GM18505 (cell line): ENCODE measurements around the gene SLC39A2.

Experiments used
- ATAC-seq: cut with Tn5 transposase; IDR thresholded peaks from one replicate; pipeline ENCODE4 v1.9.1; 2021; ENCODE audit not compliant: unreplicated experiment
- POLR2A ChIP-seq: IDR thresholded peaks from 4 replicates; pipeline ENCODE4 v1.6.1; 2011; ENCODE audit warnings: borderline replicate concordance; ENCODE audit not compliant: insufficient read depth, insufficient read length; ENCODE audit errors: extremely low read depth

Gene SLC39A2

GRCh38 chr14:21014761-21015190 is 15.7 kb downstream of the SLC39A2 start:
- ATAC-seq = no peak
- no peak for TF ChIP-seq POLR2A

GRCh38 chr14:21015312-21015711 is 16.2 kb downstream of the SLC39A2 start:
- TF ChIP-seq POLR2A = no peak
- ATAC-seq = no peak

- TF ChIP-seq POLR2A = no peak
- no peak for ATAC-seq
Measured at GRCh38 chr14:21016413-21017190, 17.5 kb downstream of the SLC39A2 start.

- TF ChIP-seq POLR2A = no peak
Measured at GRCh38 chr14:21017528-21018245, 18.6 kb downstream of the SLC39A2 start.

GRCh38 chr14:21018286-21018685 is 19.2 kb downstream of the SLC39A2 start:
- TF ChIP-seq POLR2A = no peak

More at GRCh38 chr14:21017528-21018245, 18.6 kb downstream of the SLC39A2 start:
- ATAC-seq = no peak

GRCh38 chr14:21018781-21019180 is 19.7 kb downstream of the SLC39A2 start:
- no peak for TF ChIP-seq POLR2A
- no peak for ATAC-seq

More at GRCh38 chr14:21018286-21018685, 19.2 kb downstream of the SLC39A2 start:
- no peak for ATAC-seq

GRCh38 chr14:21019366-21019765 is 20.3 kb downstream of the SLC39A2 start:
- TF ChIP-seq POLR2A = no peak
- ATAC-seq = no peak

GRCh38 chr14:21020977-21021545 is 22.0 kb downstream of the SLC39A2 start:
- no peak for TF ChIP-seq POLR2A
- no peak for ATAC-seq

- ATAC-seq = no peak
- TF ChIP-seq POLR2A = no peak
Measured at GRCh38 chr14:21022686-21023085, 23.6 kb downstream of the SLC39A2 start.

- TF ChIP-seq POLR2A = no peak
- no peak for ATAC-seq
Measured at GRCh38 chr14:21023174-21023573, 24.1 kb downstream of the SLC39A2 start.

GRCh38 chr14:21023817-21024584 is 24.9 kb downstream of the SLC39A2 start:
- TF ChIP-seq POLR2A = no peak
- ATAC-seq = no peak

GRCh38 chr14:21024585-21025370 is 25.7 kb downstream of the SLC39A2 start, which contains the start of gene NDRG2:
Gene NDRG2 (minus strand): TSS chr14:21025061. CDS start chr14:21023315, 1,746 bp downstream.
- TF ChIP-seq POLR2A = no peak
- no peak for ATAC-seq
